PC-9 (cell line): ENCODE data around the gene LRRC3B.

Experiments
- CTCF ChIP-seq: fragments of 200-600 bp; sonication (generic); conservative IDR thresholded peaks from 2 replicates; pipeline ENCODE4 v1.6.1; 2017; ENCODE audit warnings: mixed run types, antibody characterized with exemption, mild to moderate bottlenecking, moderate library complexity
- EZH2 ChIP-seq: fragments of 200-600 bp; sonication (generic); IDR thresholded peaks from 2 replicates; pipeline ENCODE4 v1.8.0; 2017; ENCODE audit warnings: antibody characterized with exemption, low read depth

- TF ChIP-seq CTCF, result no peak
- no peak for TF ChIP-seq EZH2
Measured at GRCh38 chr3:26636096-26636727, 13.6 kb downstream of the LRRC3B start.
